Limb (tissue), 2 donors: ENCODE measurements around the gene PHTF2.
"Not testable (repeated sequence)": the region's sequence is repeated elsewhere in the genome, so short reads cannot be mapped to it uniquely, and the experiment has no call there.

Experiments used
- DNase-seq, 2 donors: peaks; one replicate each; pipeline ENCODE4 v3.0.0-alpha.2; 2016; ENCODE audit errors: extremely low spot score in 2 of 2

Gene PHTF2

DNA sequence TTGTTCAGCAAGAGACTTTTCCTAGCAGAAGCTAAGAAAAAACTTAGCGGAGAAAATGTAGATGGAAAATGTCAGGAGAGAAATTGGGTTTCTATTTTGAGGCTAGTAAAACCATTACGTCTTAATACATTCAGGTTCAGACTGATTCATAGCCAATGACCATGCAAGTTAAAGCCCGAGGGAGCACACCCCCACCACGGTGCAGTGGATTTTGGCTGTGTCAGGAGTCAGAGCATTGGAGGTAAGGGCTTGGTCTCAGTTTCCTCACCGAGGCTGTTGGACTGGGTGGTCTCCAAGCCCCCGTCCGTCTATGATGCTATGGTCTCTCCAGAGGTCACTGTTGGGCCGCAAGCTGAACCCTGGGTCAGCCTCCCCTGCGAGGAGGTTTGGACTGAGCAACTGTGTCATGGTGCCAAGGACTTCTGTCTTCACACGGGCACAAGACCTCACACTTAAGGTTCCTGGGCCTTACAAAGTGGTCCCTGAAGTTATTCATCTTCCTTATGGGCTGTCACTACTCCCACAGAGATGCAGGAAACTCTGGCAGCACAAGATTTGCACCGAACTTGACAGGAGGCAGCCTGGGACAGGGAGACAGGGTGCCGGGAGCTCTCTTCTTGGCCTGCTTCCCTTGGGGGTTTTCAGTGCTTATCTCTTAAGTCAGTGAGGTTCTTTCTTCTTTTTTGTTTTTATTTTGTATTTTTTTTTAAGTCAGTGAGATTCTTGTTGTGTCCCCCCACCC lies 186.8 kb downstream of the PHTF2 start:
- DNase-seq: no peak

DNA sequence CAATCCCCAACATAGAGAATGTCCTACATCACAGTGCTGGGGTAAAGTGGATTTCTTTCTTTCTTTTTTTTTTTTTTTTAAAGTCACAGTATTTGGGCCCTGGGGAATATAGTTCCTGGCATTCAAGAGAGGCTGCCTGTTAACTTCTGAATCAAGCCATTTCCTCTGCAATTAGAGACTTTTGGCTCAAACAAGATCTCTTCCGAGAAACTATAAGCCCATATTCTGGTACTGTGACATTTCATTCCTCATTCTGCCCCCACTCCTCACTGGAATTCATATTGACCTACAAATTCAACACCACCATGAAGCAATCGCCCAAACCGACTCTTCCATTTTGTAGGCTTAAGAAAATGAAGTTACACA lies 187.4 kb downstream of the PHTF2 start:
- no peak for DNase-seq

DNA sequence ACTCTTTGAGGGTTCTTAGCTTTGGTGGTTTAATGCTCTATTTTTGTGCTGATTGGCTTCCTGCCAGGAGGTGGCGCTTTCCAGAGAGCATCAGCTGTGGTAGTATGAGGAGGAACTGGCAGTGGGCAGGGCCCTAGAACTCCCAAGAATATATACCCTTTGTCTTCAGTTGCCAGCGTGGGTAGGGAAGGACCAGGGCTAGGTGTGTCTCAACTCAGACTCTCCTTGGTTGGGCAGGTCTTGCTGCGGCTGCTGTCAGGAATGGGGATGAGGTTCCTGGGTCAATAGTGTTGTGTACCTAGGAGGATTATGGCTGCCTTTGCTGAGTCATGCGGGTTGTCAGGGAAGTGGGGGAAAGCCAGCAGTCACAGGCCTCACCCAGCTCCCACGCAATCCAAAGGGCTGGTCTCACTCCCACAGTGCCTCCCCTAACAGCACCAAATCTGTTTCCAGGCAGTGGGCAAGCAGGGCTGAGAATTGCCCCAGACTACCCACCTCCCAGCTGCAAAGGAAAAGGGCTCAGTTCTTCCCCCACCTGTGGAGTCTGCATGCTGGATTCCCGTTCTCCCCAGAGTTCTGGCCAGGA lies 191.5 kb downstream of the PHTF2 start:
- DNase-seq: no peak

DNA sequence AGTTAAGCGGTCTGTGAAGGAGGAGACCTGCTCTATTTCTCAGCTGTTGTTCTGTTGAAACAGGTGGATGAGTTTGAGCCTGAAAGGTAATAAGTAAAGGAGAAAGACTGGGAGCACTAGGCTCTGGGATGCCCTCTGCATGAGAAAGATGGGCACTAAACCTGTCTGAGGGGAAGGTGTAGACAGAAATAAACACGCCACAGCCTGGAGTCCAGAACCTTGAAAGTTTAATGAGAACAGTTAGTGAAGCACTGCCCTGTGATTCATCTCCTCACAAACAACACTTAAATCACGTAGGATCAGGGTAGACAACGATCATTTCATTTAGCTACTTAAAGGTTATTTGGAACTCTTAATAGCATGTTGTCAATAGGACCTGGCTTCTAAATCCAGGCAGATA lies 193.1 kb downstream of the PHTF2 start:
- DNase-seq: no peak

DNA sequence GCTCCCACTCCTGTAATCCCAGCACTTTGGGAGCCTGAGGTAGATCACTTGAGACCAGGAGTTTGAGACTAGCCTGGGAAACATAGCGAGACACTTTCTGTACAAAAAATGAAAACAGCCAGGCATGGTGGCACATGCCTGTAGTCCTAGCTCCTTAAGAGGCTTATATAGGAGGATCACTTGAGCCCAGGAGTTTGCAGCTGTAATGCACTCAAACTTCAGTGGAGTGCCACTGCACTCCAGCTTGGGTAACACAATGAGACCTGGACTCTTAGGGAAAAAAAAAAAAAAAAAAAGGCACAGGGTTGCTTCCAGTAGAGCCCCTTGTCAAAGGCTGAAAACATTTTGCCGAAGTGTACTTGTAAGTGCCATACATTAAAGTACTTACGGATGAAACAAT lies 195.3 kb downstream of the PHTF2 start:
- no peak for DNase-seq

DNA sequence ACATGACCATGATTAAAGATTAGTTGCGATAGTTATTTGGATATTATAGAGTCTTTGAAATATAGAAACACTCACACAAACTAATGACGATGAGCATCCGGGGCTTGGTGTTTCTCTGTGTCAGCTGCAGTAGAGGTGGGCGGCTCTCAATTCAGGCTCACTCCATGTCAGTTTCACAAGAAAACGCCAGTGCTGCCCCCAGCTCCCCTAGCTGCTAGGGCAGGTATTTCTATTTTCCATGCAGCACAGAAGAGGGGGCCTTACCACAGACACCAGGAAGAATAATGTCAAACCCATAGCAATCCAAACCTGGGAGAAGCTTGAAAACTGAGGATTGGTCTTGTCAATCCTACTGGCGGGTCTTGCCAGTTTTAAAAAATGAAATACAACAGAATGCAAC lies 197.1 kb downstream of the PHTF2 start:
- no peak for DNase-seq

DNA sequence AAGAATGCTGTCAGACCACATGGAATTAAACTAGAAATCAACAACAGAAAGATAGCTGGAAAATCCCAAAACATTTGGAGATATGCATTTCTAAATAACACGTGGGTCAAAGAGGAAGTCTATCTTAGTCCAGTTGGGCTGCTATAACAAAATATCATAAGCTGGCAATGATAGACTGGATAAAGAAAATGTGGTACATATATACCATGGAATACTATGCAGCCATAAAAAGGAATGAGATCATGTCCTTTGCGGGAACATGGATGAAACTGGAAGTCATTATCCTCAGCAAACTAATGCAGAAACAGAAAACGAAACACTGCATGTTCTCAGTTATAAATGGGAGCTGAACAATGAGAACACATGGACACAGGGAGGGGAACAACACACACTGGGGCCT lies 200.6 kb downstream of the PHTF2 start:
- DNase-seq: not testable (repeated sequence)

DNA sequence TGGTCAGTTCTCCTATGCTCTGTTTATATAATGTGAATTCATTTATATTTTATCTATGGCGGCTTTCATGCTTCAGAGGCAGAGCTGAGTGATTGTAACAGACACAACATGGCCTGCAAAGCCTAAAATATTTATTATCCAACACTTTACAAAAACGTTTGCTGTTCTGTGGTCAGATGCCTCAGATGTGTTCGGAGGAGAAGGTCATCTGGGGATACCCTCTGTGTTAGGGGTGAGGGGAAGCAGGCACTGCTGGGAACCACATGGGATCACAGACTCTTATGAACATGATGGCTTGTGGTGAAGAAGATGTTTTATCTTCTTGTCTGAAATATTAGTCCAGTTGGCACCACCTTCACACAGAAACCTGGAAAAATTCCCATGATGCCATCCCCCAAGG lies 203.4 kb downstream of the PHTF2 start:
- DNase-seq: no peak

DNA sequence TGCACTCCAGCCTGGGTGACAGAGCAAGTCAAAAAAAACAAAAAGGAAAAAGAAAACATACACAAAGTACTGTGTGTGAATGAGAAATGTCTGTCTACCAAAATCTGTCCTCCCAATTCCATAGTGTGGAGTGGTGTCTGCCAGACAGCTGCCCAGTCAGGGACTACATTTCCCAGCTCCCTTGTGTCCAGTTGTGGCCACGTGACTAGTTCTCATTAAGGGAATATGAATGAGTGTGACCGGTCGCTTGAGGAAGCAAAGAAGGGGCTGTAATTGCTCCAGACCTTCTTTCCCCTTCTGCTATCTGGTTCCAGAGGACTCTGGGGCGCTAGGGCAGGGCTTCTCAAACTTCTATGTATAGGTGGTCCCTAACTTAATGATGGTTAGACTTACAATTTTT lies 204.1 kb downstream of the PHTF2 start:
- DNase-seq: no peak

DNA sequence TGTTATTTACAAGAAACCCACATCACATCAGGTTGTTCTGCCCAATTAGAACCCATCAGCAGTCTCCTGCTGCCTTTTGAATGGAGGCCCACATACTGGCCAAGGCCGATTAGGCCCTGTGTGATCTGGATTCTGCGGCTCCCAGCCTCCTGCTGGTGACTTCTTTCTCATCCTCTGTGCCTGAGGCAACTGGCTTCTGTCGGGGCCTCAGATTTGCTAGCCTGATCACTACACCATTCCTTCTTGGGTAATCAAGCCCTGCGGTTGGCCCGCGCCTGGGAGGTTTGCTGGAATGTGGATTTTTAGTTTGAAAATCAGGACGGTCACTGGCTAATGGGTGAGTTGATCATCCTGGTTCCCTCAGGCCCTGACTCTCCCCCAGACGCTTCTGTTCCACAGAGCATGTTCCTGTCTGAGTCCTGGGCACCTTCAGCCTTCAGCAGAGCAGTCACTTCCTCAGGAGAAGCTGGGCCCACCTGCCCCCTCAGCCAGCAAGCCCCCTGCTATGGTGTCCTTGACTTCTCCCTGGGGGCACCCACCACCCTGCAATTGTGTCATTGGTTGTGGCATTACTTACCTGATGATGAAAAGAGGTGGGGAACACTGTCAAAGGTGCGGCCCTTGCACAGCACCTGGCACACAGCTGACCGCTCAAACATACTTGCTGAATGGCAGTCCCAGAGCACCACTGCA lies 207.6 kb downstream of the PHTF2 start:
- DNase-seq: no peak
